ENCODE measurements around the gene CCDC60. TPM values are rescaled to one million over a fixed set of nuclear protein-coding genes. Genes with fewer than 3 reads are reported as not detected.

CCDC60 gene
- total RNA-seq, 1 experiment from 2014 or later = not detected

GRCh38 chr12:119479121-119479561 lies 144.6 kb downstream of the CCDC60 start:
- Histone ChIP-seq H2AFZ (ENCODE audit: low read length) (no peak overlapping the region), H3K4me3 (ENCODE audit: low read length) (no peak overlapping the region), H3K36me3 (ENCODE audit: insufficient read depth, low read length) (no peaks in the 10 kb centered on the region), H3K79me2 (ENCODE audit: low read length) (no peaks in the 10 kb centered on the region), H4K20me1 (ENCODE audit: insufficient read depth, low read depth, low read length) (no peaks in the 10 kb centered on the region), H3K4me2 (ENCODE audit: low read depth, low read length, poor library complexity, severe bottlenecking) (no peak overlapping the region), H3K9me3 (ENCODE audit: low read length) (no peaks in the 10 kb centered on the region), H3K9ac (ENCODE audit: low read length) (no peak overlapping the region), H3K4me1 (ENCODE audit: low read length) (no peaks in the 10 kb centered on the region), H3K9me2 (replicated peaks; ENCODE audit: insufficient read depth, low read length) (no peaks in the 10 kb centered on the region), H3K27ac (ENCODE audit: low read length) (no peak overlapping the region), H3K27me3 (ENCODE audit: low read length) (no peaks in the 10 kb centered on the region)
- DNase-seq = no peak

- Histone ChIP-seq H2AFZ (ENCODE audit: low read length) (no peak overlapping the region), H3K79me2 (ENCODE audit: low read length) (no peaks in the 10 kb centered on the region), H3K27me3 (ENCODE audit: low read length) (no peaks in the 10 kb centered on the region)
These were observed 146.0 kb downstream of the CCDC60 start for GRCh38 chr12:119480551-119480950.

GRCh38 chr12:119486599-119487154 lies 152.1 kb downstream of the CCDC60 start:
- Histone ChIP-seq H4K20me1 (ENCODE audit: insufficient read depth, low read depth, low read length) (no peaks in the 10 kb centered on the region), H3K4me1 (ENCODE audit: low read length) (no peaks in the 10 kb centered on the region), H3K9ac (ENCODE audit: low read length) (no peak overlapping the region), H3K27me3 (ENCODE audit: low read length) (no peaks in the 10 kb centered on the region), H3K9me3 (ENCODE audit: low read length) (no peaks in the 10 kb centered on the region), H3K4me2 (ENCODE audit: low read depth, low read length, poor library complexity, severe bottlenecking) (no peak overlapping the region), H3K79me2 (ENCODE audit: low read length) (no peaks in the 10 kb centered on the region), H2AFZ (ENCODE audit: low read length) (no peak overlapping the region), H3K4me3 (ENCODE audit: low read length) (no peak overlapping the region), H3K27ac (ENCODE audit: low read length) (no peak overlapping the region), H3K9me2 (replicated peaks; ENCODE audit: insufficient read depth, low read length) (no peaks in the 10 kb centered on the region), H3K36me3 (ENCODE audit: insufficient read depth, low read length) (no peaks in the 10 kb centered on the region)
- DNase-seq = no peak

More at GRCh38 chr12:119480551-119480950, 146.0 kb downstream of the CCDC60 start:
- Histone ChIP-seq H3K27ac (ENCODE audit: low read length) (no peak overlapping the region), H3K4me1 (ENCODE audit: low read length) (no peaks in the 10 kb centered on the region), H3K9ac (ENCODE audit: low read length) (no peak overlapping the region), H4K20me1 (ENCODE audit: insufficient read depth, low read depth, low read length) (no peaks in the 10 kb centered on the region), H3K36me3 (ENCODE audit: insufficient read depth, low read length) (no peaks in the 10 kb centered on the region), H3K4me2 (ENCODE audit: low read depth, low read length, poor library complexity, severe bottlenecking) (no peak overlapping the region), H3K9me3 (ENCODE audit: low read length) (no peaks in the 10 kb centered on the region), H3K4me3 (ENCODE audit: low read length) (no peak overlapping the region), H3K9me2 (replicated peaks; ENCODE audit: insufficient read depth, low read length) (no peaks in the 10 kb centered on the region)
- no peak for DNase-seq

- no peak for DNase-seq
- Histone ChIP-seq H3K36me3 (ENCODE audit: insufficient read depth, low read length) (no peaks in the 10 kb centered on the region), H3K9me2 (replicated peaks; ENCODE audit: insufficient read depth, low read length) (no peaks in the 10 kb centered on the region), H2AFZ (ENCODE audit: low read length) (no peak overlapping the region), H3K27ac (ENCODE audit: low read length) (no peak overlapping the region), H4K20me1 (ENCODE audit: insufficient read depth, low read depth, low read length) (no peaks in the 10 kb centered on the region), H3K9ac (ENCODE audit: low read length) (no peak overlapping the region), H3K4me1 (ENCODE audit: low read length) (no peaks in the 10 kb centered on the region), H3K4me3 (ENCODE audit: low read length) (no peak overlapping the region), H3K79me2 (ENCODE audit: low read length) (no peaks in the 10 kb centered on the region), H3K27me3 (ENCODE audit: low read length) (no peaks in the 10 kb centered on the region), H3K9me3 (ENCODE audit: low read length) (no peaks in the 10 kb centered on the region), H3K4me2 (ENCODE audit: low read depth, low read length, poor library complexity, severe bottlenecking) (no peak overlapping the region)
These were observed 157.3 kb downstream of the CCDC60 start for GRCh38 chr12:119491814-119492213.

- H3K27me3 ChIP-seq (ENCODE audit: low read length) = 0 out of 2 replicates have a peak, but pooled peaks cover 3% of the 10 kb centered on the region
- no peaks in the 10 kb centered on the region for H3K9me3 ChIP-seq (ENCODE audit: low read length)
- no peaks in the 10 kb centered on the region for H3K4me1 ChIP-seq (ENCODE audit: low read length)
- no peak overlapping the region for H2AFZ ChIP-seq (ENCODE audit: low read length)
- H3K9ac ChIP-seq (ENCODE audit: low read length) = no peak overlapping the region
- no peak overlapping the region for H3K4me3 ChIP-seq (ENCODE audit: low read length)
- no peak overlapping the region for H3K4me2 ChIP-seq (ENCODE audit: low read depth, low read length, poor library complexity, severe bottlenecking)
- H4K20me1 ChIP-seq (ENCODE audit: insufficient read depth, low read depth, low read length) = no peaks in the 10 kb centered on the region
- no peaks in the 10 kb centered on the region for H3K9me2 ChIP-seq (replicated peaks; ENCODE audit: insufficient read depth, low read length)
- no peaks in the 10 kb centered on the region for H3K36me3 ChIP-seq (ENCODE audit: insufficient read depth, low read length)
- H3K27ac ChIP-seq (ENCODE audit: low read length) = no peak overlapping the region
- no peaks in the 10 kb centered on the region for H3K79me2 ChIP-seq (ENCODE audit: low read length)
- no peak for DNase-seq
These were observed 165.7 kb downstream of the CCDC60 start for GRCh38 chr12:119500209-119500608.

GRCh38 chr12:119501052-119501451 lies 166.5 kb downstream of the CCDC60 start:
- Histone ChIP-seq H3K79me2 (ENCODE audit: low read length) (no peaks in the 10 kb centered on the region), H3K4me3 (ENCODE audit: low read length) (no peak overlapping the region), H3K9me2 (replicated peaks; ENCODE audit: insufficient read depth, low read length) (no peaks in the 10 kb centered on the region), H3K27me3 (ENCODE audit: low read length) (0 out of 2 replicates have a peak, but pooled peaks cover 3% of the 10 kb centered on the region), H3K9ac (ENCODE audit: low read length) (no peak overlapping the region), H3K9me3 (ENCODE audit: low read length) (no peaks in the 10 kb centered on the region), H3K4me1 (ENCODE audit: low read length) (no peaks in the 10 kb centered on the region), H3K4me2 (ENCODE audit: low read depth, low read length, poor library complexity, severe bottlenecking) (no peak overlapping the region), H2AFZ (ENCODE audit: low read length) (no peak overlapping the region), H4K20me1 (ENCODE audit: insufficient read depth, low read depth, low read length) (no peaks in the 10 kb centered on the region), H3K27ac (ENCODE audit: low read length) (no peak overlapping the region), H3K36me3 (ENCODE audit: insufficient read depth, low read length) (no peaks in the 10 kb centered on the region)
- no peak for DNase-seq

GRCh38 chr12:119505001-119505400 lies 170.5 kb downstream of the CCDC60 start:
- Histone ChIP-seq H3K9me2 (replicated peaks; ENCODE audit: insufficient read depth, low read length) (no peaks in the 10 kb centered on the region), H3K4me1 (ENCODE audit: low read length) (no peaks in the 10 kb centered on the region), H3K4me2 (ENCODE audit: low read depth, low read length, poor library complexity, severe bottlenecking) (no peak overlapping the region), H3K27me3 (ENCODE audit: low read length) (0 out of 2 replicates have a peak, but pooled peaks cover 3% of the 10 kb centered on the region), H2AFZ (ENCODE audit: low read length) (no peak overlapping the region), H3K27ac (ENCODE audit: low read length) (no peak overlapping the region), H3K4me3 (ENCODE audit: low read length) (no peak overlapping the region), H3K36me3 (ENCODE audit: insufficient read depth, low read length) (no peaks in the 10 kb centered on the region), H3K9ac (ENCODE audit: low read length) (no peak overlapping the region), H3K79me2 (ENCODE audit: low read length) (no peaks in the 10 kb centered on the region), H4K20me1 (ENCODE audit: insufficient read depth, low read depth, low read length) (no peaks in the 10 kb centered on the region), H3K9me3 (ENCODE audit: low read length) (no peaks in the 10 kb centered on the region)
- DNase-seq = no peak

GRCh38 chr12:119512772-119513497 lies 178.4 kb downstream of the CCDC60 start:
- DNase-seq = peak; percentile 44

More at GRCh38 chr12:119512772-119513497, 178.4 kb downstream of the CCDC60 start:
- H3K9ac ChIP-seq (ENCODE audit: low read length) = no peak overlapping the region
- no peak overlapping the region for H3K4me3 ChIP-seq (ENCODE audit: low read length)
- no peaks in the 10 kb centered on the region for H3K79me2 ChIP-seq (ENCODE audit: low read length)
- H3K36me3 ChIP-seq (ENCODE audit: insufficient read depth, low read length) = no peaks in the 10 kb centered on the region
- no peaks in the 10 kb centered on the region for H3K9me3 ChIP-seq (ENCODE audit: low read length)
- H3K9me2 ChIP-seq (replicated peaks; ENCODE audit: insufficient read depth, low read length) = no peaks in the 10 kb centered on the region
- no peak overlapping the region for H3K4me2 ChIP-seq (ENCODE audit: low read depth, low read length, poor library complexity, severe bottlenecking)
- H3K27me3 ChIP-seq (ENCODE audit: low read length) = no peaks in the 10 kb centered on the region
- H3K27ac ChIP-seq (ENCODE audit: low read length) = no peak overlapping the region
- no peaks in the 10 kb centered on the region for H3K4me1 ChIP-seq (ENCODE audit: low read length)
- H4K20me1 ChIP-seq (ENCODE audit: insufficient read depth, low read depth, low read length) = no peaks in the 10 kb centered on the region
- no peak overlapping the region for H2AFZ ChIP-seq (ENCODE audit: low read length)
